Measurements from ENCODE around the gene SRP9.

DNA sequence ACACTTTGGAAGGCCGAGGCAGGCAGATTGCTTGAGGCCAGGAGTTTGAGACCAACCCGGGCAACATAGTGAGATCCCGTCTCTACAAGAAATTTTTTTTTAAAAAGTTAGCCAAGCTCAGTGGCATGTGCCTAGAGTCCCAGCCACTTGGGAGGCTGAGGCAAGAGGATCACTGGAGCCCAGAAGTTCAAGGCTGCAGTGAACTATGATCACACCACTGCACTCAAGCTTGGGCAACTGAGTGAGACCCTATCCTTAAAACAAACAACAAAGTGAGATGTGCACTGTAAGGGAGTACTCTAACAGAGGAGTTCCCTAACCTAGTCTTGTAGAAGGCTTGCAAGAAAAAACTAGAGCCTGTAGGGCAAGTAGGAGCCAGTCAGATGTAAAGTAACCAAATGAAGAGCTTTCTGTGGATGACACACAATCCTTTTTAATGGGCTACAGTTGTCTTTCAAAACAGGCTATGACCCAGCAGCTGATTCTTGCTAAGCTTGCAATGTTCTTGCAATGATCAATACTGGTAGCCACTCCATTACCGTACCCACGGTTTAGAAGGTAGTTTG is 38.0 kb upstream of the SRP9 start:
- TF ChIP-seq, protein P1, sequence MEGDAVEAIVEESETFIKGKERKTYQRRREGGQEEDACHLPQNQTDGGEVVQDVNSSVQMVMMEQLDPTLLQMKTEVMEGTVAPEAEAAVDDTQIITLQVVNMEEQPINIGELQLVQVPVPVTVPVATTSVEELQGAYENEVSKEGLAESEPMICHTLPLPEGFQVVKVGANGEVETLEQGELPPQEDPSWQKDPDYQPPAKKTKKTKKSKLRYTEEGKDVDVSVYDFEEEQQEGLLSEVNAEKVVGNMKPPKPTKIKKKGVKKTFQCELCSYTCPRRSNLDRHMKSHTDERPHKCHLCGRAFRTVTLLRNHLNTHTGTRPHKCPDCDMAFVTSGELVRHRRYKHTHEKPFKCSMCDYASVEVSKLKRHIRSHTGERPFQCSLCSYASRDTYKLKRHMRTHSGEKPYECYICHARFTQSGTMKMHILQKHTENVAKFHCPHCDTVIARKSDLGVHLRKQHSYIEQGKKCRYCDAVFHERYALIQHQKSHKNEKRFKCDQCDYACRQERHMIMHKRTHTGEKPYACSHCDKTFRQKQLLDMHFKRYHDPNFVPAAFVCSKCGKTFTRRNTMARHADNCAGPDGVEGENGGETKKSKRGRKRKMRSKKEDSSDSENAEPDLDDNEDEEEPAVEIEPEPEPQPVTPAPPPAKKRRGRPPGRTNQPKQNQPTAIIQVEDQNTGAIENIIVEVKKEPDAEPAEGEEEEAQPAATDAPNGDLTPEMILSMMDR (IDR thresholded peaks at IDR 0.05; ENCODE audit: insufficient read depth, low read length, poor library complexity, severe bottlenecking) = no peak
- no peak for TF ChIP-seq EZH2phosphoT487 (conservative IDR thresholded peaks at IDR 0.05; ENCODE audit: low read length)
